Loucy (cell line): Measurements from ENCODE around the gene RBPJL.

Experiments used
- CTCF ChIP-seq: fragments of 200-600 bp; sonication (generic); conservative IDR thresholded peaks from 2 replicates; pipeline ENCODE4 v1.5.1; 2014; ENCODE audit warnings: mild to moderate bottlenecking, antibody characterized with exemption, low read length
- EZH2phosphoT487 ChIP-seq: fragments of 200-600 bp; IDR thresholded peaks from 2 replicates; pipeline ENCODE4 v1.6.1; 2018; ENCODE audit warnings: antibody characterized with exemption, mild to moderate bottlenecking, moderate library complexity, borderline replicate concordance

- TF ChIP-seq CTCF = no peak
- TF ChIP-seq EZH2phosphoT487 = no peak
Measured at GRCh38 chr20:45359406-45360148, 52.9 kb downstream of the RBPJL start.
